Vagina (tissue), 2 donors: ENCODE measurements around the gene GLIPR1.

Source experiments
- POLR2A ChIP-seq, 2 donors: fragments of 450-650 bp; IDR thresholded peaks; one replicate each; pipeline ENCODE4 v1.6.1; 2017; ENCODE audit warnings: antibody characterized with exemption in 2 of 2, mild to moderate bottlenecking in 2 of 2, moderate library complexity in 2 of 2
- POLR2AphosphoS5 ChIP-seq, 2 donors: sonication (generic); formaldehyde crosslinking; IDR thresholded peaks; one replicate each; pipeline ENCODE4 v1.9.0; 2017; ENCODE audit warnings: antibody characterized with exemption in 2 of 2, mild to moderate bottlenecking in 2 of 2, low read depth in 1 of 2; ENCODE audit not compliant: insufficient read depth in 1 of 2
- TF ChIP-seq, protein P1 (sequence below), 3 experiments: fragments of 450-650 bp in 2 of 3; fragments of 200-600 bp in 1 of 3; sonication (generic) in 1 of 3; IDR thresholded peaks; one replicate each; pipeline ENCODE4 v1.5.1; 2017 to 2019; ENCODE audit warnings: antibody characterized with exemption in 3 of 3, mild to moderate bottlenecking in 2 of 3, moderate library complexity in 2 of 3

DNA sequence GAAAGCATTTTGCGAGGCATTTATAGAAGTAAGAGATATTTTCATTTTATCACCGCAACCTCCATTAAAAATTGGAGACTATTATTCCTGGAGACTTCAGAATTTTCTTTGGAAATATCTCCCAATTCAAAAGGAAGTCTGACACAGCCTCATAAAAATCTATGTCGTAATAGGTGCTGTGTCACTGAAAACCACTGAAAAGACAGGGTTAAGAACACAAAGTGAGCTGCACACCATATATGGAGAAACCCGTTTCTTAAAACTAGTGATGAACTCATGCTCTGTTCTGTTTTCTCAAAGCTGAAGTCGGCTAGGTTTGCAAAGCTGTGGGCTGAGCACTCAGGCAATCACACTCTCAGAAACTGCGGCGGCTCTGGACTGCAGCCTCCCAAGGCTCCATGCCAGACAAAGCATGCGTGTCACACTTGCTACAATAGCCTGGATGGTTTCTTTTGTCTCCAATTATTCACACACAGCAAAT, at the start of gene GLIPR1:
- peak in 1 of 2 donors; percentile 52 for TF ChIP-seq POLR2A (IDR thresholded peaks at IDR 0.05)
- peak; percentile 56 to 60 for TF ChIP-seq POLR2AphosphoS5 (IDR thresholded peaks at IDR 0.05; ENCODE audit: insufficient read depth in 1 of 2, low read depth in 1 of 2)
- TF ChIP-seq, protein P1, sequence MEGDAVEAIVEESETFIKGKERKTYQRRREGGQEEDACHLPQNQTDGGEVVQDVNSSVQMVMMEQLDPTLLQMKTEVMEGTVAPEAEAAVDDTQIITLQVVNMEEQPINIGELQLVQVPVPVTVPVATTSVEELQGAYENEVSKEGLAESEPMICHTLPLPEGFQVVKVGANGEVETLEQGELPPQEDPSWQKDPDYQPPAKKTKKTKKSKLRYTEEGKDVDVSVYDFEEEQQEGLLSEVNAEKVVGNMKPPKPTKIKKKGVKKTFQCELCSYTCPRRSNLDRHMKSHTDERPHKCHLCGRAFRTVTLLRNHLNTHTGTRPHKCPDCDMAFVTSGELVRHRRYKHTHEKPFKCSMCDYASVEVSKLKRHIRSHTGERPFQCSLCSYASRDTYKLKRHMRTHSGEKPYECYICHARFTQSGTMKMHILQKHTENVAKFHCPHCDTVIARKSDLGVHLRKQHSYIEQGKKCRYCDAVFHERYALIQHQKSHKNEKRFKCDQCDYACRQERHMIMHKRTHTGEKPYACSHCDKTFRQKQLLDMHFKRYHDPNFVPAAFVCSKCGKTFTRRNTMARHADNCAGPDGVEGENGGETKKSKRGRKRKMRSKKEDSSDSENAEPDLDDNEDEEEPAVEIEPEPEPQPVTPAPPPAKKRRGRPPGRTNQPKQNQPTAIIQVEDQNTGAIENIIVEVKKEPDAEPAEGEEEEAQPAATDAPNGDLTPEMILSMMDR (IDR thresholded peaks at IDR 0.05): no peak
